COLO668 (cell line): ENCODE results near the gene CDK3.

Source experiments
- DNase-seq: peaks from one replicate; lab custom pipeline; 2025; ENCODE audit not compliant: unreplicated experiment; lab: John Stamatoyannopoulos, UW

The CDK3 gene

DNA sequence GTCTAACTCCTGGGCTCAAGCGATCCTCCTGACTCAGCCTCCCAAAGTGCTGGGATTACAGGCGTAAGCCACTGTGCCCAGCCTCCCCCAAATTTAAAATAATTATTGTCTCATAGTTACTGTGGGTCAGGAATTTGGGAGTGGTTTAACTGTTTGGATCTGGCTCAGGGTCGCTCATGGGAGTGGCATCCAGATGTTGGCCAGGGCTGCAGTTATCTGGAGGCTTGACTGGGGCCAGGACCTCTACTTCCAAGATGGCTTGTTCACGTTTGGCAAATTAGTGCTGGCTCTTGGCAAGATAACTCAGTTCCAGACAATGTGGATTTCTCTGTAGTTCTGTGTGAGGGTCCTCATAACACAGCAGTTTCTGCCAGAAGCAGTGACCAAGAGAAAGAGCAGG, 13.6 kb upstream of the CDK3 start:
- DNase-seq = no peak

DNA sequence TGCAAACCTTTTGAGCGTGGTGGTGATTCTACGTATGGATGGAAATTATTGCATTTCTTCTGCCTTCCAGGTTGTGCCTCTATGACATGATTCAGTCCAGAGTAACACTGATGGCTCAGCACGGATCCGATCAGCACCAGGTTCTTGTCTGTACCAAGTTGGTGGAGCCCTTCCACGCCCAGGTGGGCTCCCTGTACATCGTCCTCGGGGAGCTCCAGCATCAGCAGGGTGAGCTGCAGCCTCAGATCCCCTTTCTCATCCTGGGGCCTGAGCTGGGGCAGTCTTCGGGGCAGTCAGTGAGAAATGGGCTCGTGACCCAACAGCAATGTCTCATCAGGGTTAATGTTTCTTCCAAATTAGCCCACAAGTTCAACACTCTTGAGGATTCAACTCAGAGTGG, 9.3 kb upstream of the CDK3 start:
- DNase-seq = no peak

DNA sequence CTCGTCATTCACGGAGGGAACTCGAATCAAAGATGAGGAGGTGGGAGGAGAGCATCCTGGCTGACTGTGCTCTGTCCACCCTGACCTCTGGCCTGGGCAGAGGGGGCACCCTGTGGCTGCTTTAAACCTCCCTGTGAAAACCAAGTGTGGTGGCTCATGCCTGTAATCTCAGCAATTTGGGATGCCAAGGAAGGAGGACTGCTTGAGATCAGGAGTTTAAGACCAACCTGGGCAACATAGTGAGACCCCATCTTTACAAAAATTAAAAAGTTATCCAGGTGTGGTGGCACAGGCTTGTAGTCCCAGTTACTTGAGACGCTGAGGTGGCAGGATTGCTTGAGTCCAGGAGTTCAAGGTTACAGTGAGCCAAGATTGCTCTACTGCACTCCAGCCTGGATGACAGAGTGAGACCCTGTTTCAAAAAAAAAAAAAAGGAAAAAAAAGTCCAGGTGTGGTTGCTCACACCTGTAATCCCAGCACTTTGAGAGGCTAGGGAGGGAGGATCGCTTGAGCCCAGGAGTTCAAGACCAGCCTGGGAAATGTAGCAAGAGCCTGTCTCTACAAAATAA, 5.8 kb upstream of the CDK3 start:
- DNase-seq = no peak

GRCh38 chr17:75995385-75995925, 5.2 kb upstream of the CDK3 start:
- no peak for DNase-seq

DNA sequence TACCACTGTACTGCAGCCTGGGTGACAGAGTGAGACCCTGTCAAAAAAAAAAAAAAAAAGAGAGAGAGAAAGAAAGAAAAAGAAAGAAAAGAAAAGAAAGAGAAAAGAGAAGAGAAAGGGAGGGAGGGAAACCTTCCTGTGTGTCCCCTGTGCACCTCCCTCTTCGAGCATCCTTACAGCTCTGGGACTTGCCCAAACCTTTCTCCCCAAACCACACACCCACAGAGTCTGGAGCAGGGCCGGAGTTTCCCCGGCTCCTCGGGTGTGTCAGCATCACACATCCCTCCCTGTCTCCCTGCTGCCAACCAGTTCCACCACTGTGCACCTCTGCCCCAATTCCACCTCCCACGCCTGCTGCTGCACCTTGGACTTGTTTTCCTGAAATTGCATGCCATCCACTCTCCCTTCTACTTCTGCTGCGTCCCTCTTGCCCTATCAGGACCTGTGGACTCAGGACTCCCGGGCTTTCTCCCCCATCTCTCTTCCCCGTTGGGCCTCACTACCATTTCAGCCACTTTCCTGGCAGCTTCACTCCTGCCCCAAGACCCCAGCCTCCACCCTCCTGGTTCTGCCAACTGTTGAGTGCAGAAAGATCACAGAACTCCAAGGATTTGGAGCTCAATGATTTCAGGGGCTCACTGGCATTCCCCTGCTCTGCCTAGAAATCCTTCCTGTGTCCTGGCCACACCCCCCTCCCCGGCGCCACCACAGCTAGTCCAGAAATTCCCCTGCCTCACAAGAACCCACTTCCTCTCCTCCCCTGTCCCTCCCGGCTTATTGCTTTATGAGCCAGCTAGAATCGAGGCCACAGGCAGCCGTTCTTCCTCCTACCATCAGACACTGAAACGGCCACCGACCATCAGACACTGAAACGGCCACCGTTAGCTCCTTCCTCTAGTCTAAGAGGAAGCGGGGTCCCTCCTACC, 3.7 kb upstream of the CDK3 start:
- no peak for DNase-seq

GRCh38 chr17:75998327-75998795, 2.3 kb upstream of the CDK3 start:
- no peak for DNase-seq

DNA sequence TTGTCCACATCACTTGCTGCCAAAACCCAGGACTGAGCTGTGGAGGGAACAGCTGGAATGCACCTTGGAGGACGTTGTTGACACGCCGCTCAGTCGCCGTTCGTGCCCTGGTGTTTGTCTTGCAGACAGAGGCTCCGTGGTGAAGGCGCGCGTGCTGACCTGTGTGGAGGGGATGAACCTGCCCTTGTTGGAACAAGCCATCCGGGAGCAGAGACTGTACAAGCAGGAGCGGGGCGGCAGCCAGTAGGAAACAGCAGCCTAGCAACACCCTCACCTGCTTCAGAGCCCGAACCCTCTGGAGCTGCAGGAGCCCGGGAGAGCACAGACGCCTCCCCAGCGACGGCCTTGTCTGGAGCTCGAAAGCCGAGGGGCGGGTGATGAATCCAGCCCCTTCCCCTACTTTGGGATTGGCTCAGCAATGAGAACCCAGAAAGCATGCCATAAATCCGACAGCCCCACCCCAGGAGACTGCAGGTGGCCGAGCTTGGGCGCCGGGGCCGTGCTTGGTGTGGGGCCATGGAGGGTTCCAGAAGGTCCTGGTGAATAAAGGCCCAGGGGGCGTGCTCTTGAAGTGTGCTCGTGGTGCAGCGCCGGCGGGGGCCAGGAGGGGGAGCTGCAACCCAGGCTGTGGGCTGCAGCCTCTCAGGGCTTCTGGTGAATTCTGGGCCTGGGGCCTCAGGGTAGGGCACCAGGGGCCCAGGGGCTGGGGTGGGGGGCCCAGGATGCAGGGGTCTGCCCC, 470 bp upstream of the CDK3 start:
- peak; percentile 33 for DNase-seq

- DNase-seq = no peak
These were observed 1.4 kb downstream of the CDK3 start for GRCh38 chr17:76002100-76002499.

DNA sequence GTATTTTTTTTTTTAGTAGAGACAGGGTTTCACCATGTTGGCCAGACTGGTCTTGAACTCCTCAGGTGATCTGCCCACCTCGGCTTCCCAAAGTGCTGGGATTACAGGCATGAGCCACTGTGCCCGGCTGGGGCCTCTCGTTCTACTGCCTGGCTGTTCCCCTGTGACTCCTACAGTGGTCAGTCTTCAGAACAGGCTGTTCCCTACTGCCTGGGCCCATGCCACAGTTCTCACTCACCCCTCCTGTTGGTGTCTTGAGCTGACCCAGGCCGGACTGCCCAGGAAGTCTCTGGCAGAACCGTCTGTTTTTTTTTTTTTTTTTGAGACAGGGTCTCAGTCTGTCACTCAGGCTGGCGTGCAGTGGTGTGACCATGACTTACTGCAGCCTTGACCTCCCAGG, 3.3 kb downstream of the CDK3 start:
- no peak for DNase-seq

- DNase-seq = no peak
These were observed 4.2 kb downstream of the CDK3 start for GRCh38 chr17:76004750-76005262.

- DNase-seq = peak; percentile 68
These were observed 4.9 kb downstream of the CDK3 start for GRCh38 chr17:76005263-76006149.

- no peak for DNase-seq
These were observed 6.6 kb downstream of the CDK3 start for GRCh38 chr17:76007131-76007849.

DNA sequence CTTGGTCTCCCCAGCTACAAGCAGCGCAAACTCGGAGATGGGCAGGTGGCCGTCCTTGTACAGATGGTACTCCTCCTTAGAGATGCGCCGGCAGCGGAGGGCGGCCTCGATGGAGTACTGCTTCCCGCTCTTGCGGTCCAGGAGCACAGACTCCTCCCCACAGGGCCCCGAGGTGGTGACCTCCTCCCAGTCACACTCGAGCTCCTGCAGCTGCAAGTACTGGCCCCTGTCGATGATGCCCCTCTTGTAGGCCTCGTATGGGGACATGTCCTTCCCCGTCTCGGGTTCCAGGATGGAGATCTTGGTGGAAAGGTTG, 7.2 kb downstream of the CDK3 start:
- no peak for DNase-seq

- DNase-seq = no peak
These were observed 7.6 kb downstream of the CDK3 start for GRCh38 chr17:76008208-76008607.

GRCh38 chr17:76008630-76009425, 8.2 kb downstream of the CDK3 start:
- no peak for DNase-seq

DNA sequence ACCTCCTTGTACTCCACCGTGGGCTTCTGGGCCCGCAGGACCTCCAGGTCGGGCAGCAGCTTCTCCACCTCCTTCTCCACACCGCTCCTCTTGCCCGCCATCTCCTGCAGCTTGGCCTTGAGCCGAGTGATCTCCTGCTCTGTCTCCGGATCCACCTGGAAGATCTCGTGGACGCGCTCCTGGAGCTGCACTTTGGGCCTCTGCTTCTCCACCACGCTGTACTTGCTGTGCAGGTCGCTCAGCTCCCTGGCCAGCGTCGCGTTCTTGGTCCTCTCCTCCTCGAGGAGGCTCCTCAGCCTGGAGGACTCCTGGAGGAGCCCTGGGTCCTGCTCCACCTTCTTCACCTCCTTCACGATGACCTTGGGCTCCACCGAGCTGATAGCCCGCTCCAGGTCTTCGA, 8.8 kb downstream of the CDK3 start:
- no peak for DNase-seq

GRCh38 chr17:76009969-76010661, 9.5 kb downstream of the CDK3 start:
- no peak for DNase-seq

GRCh38 chr17:76011951-76012350, 11.3 kb downstream of the CDK3 start:
- DNase-seq = no peak
